HG03039 (cell line): ENCODE measurements around the gene FRYL.
"Not testable (repeated sequence)": the region's sequence is repeated elsewhere in the genome, so short reads cannot be mapped to it uniquely, and the experiment has no call there.

Experiments used
- ATAC-seq: cut with Tn5 transposase; IDR thresholded peaks from one replicate; pipeline ENCODE4 v1.9.1; 2021; ENCODE audit warnings: mild to moderate bottlenecking, moderate library complexity; ENCODE audit not compliant: unreplicated experiment

Gene FRYL

DNA sequence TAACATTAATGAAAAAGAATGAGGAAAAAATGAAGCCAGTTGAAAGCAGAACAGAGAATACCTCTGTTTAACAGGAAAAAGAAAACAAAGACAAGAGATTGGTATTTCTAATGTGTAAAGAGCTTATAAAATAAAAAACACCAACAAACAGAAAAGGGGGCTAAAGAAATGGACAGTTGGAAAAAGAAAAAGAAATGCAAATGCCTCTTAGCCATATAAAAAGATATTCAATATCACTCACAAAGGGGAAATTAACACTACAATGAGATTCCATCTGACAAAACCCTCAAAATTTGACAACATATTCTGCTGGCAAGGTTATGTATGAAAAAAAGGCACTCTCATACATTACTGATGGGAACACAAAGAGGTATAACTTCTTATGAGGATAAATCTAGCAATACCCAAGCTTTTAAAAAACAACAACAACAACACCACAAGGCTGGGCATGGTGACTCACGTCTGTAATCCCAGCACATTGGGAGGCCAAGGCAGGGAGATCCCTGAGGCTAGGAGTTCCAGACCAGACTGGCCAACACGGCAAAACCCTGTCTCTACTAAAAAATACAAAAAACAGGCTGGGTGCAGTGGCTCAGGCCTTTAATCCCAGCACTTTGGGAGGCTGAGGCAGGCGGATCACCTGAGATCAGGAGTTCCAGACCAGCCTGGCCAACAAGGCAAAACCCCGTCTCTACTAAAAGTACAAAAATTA, 75.8 kb downstream of the FRYL start:
- ATAC-seq = no peak

DNA sequence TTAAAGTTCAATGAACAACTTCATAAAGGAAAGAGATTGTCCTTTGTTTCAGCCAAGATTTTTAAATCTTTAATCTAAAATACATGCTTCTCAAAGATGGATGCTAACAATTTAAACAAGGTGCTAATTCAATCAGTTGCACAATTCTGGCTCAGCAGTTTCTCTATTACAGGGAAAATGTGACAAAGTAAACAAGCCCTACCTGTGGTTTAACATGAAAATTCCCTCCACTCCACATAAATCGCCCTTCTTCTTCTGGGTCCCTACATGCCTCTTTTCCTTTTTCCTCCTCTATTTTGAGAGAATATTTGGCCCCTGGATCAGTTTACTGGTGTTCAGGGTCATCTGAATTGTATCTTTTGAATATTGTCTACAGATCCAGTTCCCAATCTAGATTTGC, 80.6 kb downstream of the FRYL start:
- ATAC-seq = no peak

DNA sequence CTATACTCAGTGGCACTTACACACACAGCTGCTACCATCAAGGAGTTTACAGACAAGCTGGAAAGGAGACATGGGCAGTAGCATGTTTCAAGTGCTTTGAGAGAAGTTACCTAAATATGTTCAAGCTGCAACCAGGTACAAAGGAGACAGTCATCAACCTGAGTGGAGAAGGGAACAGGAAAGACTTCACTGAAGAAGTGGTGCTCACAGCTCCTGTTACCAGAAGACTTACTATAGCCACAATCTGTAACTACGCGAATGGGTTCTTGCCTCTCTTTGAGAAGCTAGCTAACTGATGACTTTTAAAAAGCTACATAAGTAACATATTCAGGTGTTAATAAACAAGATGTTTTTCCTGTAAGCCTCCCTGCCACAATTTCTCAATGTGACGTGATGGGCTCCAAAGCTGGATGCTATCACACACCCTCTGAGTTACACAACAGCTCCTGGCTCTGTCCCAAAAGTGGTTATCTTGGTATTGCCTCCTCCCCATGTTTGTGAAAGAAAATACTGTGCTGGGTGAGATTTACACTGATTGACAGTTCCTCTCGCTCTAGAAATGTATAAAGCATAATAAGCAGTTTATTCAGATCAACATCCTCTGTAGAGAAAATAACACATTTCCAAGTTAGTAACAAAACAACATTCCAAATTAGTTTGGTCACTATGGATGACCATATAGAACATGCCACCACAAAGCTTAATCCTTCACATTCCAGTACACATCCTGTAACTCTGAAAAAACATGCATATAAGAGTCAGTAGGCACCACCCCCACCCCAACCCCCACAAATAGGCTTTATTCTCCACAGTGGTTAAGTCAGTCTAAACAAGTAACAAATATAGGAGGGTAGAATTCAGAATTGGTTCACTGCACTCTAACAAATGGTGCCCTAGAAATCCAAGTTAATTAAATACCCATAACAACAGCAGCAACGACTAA, 81.8 kb downstream of the FRYL start:
- no peak for ATAC-seq

DNA sequence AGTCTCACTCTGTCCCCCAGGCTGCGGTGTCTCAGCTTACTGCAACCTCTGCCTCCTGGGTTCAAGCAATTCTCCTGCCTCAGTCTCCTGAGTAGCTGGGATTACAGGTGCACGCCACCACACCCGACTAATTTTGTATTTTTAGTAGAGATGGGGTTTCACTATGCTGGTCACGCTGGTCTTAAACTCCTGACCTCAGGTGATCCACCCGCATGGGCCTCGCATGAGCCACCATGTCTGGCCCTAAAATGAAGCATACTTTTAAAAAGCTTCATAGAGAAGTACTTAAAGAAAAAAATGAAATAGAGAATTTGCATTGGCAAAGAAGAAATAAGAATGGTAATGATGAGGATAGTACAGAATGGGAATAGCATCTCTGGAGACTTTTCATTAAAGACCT, 82.6 kb downstream of the FRYL start:
- not testable (repeated sequence) for ATAC-seq

DNA sequence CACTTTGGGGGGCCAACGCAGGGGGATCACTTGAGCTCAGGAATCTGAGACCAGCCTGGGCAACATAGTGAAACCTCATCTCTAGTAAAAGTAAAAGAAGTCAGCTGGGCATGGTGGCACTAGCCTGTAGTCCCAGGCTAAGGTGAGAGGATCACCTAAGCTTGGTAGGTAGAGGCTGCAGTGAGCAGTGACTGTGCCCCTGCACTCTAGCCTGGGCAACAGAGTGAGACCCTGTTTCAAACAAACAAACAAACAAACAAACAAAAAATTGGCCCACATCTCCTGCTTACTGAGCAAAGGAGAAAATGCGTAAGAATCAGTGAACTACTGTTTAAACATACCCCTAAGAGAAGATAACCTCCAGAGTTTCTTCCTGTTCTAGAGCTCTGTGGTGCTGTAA, 85.3 kb downstream of the FRYL start:
- ATAC-seq = no peak

DNA sequence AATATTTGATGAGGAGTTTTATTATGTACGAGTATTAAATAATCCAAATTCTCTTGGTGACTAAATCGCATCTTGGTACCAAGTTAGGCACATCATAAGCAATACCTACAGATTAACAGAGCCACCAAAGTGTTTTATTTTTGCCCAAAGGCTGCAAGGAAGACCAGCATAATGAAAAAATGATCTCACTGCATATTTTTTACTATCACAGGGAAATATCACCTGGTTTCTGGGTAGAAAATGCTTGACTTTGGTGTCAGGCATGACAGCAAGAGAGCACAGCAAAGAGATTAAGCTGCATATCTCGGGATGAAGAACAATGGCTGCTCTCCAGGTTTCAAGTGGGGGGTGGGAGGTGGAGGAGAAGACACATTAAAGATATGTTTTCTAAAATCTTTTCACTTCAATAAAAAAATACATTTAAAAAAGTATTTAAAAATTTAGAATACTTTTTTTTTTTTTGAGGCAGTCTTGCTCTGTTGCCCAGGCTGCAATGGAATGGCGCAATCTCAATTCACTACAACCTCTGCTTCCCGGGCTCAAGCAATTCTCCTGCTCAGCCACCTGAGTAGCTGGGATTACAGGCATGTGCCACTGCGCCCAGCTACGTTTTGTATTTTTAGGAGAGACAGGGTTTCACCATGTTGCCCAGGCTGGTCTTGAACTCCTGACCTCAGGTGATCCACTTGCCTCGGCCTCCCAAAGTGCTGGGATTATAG, 86.1 kb downstream of the FRYL start:
- ATAC-seq = no peak

DNA sequence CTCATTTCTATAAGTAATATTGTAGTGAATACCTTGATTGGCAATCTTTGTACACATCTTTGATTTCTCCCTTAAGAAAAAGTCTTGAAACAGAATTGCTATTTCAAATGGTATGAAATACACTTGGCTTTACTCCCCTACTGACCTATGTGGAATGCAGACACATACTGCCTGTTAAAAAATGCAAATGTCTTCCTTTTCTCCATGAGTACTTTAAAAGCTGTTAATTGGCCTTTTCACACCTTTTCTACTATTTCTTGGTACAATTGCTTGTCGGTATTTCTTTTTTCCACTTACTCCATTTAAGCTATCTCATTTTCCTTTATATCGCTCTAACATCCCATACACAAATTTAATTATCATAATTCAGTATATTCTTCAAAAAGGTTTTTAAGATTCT, 87.2 kb downstream of the FRYL start:
- ATAC-seq = no peak

DNA sequence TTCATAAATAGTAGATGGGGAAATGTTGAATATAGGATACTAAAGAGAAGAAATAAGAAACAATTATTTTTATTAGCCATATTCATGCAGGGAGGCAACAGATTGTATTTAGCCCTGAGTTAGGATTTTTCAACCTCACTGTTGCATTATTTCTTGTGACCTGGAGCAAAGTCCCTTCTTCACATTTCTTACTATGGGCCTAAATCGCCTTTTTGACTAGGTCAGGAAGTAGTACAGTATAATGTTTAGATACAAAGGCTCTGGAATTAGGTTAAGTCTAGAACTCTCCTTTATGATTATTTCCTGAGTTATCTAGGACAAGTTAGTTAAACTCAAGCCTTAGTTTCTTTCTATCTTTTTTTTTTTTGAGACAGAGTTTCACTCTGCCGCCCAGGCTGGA, 88.0 kb downstream of the FRYL start:
- ATAC-seq = no peak

DNA sequence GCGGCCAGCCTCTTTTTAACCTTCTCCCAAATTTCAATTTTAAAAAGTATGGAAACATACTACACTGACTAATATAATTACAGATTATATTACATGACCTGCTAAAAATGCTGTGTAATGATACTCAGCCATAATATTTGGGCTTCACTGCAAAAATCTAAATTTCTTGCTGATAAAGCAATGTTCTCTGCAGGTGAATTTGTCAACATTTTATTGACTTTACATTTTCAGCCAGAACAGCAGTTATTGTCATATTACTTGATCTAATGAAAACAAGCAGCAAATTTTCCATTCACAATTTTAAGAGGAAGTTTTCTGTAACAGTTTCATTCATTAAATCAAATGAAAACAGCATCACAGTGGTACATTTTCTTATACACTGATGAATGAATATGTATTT, 91.1 kb downstream of the FRYL start:
- ATAC-seq = no peak

DNA sequence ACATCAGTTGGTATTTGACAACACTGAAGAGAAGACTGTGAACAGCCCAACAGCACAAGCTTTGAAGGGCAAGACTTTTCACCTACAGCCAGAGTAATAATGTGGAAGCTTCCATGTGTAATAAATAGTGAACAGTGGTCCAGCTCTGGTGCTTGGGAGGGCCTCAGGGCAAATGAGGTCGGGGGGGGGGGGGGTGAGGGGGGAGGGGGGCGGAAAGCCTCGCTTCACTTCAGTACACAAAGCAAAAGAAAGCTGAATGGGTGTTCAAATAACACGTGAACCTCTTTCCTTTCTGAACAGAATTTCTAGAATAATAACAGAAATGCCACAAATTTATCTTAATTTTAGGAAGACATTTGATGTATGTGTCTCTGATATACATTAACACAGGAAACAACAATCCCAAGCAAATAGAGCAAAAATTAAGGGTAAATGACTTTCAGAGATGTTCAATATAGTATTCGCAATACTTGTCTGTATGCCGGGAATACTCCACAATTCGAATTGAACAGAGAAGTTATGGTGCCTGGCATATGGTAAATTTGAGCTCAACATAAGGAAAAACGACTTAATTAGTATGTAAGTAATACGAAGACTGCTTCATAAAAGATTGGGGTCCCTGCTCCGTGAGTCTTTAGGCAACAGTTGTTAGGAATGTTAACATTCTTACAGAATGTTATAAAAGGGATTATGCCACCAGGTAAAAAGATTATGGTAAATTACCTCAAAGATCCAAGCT, 92.6 kb downstream of the FRYL start:
- ATAC-seq = no peak

DNA sequence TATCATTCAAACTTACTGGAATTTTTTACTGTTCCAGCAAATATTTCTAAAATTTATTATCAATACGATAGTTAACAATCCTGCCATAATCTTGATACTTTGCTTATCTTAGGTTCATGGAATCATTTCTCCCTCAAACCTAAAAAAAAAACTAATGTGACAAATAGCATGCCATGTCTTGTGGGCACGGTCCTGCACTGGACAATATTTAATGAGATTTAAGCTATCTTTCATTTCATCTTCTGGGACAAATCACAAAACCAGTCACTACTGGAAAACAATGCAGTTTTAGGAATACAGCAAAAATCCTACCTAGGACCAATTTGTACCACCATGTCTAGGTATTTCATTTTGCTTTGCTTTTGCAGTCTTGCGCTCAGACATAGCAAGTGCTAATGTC, 93.7 kb downstream of the FRYL start:
- no peak for ATAC-seq

DNA sequence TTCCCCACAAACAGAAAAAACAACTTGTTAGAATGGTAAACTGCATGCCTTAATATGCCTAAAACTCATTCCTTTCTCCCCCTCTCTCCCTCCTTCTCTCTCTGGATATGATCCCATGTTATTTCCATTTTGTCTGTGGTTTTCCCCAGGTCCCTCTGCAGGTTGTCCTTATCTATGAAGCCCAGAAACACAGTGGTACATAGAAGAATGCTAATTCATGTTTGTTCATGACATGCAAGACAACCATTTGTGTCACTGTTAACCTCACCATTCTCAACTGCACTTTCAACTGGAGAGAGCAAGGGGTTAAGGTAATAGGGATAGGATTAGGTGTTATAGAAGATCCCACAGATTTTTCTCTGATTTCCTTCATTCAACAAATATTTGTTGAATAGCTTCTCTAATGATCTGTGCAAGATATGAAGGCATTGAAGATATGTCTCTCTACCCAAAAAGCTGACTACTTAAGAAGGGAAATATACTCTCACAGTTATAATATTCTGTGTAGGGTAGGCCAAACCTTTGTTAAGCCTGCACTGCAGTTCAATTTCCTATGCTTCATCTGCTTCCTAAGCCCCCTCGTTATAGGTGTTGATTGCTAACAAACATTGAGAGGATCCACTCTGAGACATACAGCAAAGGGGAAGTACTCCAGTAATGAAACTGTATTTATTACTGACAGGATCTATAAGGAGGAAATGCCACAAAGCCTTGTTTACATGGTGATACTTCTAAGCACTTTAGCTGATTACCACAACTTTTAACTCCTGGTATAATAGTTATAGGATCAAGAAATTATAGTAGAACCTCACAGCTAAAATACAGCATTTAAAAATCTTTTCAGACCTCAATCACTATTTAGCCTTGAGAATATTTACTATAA, 96.1 kb downstream of the FRYL start:
- peak; percentile 50 for ATAC-seq

DNA sequence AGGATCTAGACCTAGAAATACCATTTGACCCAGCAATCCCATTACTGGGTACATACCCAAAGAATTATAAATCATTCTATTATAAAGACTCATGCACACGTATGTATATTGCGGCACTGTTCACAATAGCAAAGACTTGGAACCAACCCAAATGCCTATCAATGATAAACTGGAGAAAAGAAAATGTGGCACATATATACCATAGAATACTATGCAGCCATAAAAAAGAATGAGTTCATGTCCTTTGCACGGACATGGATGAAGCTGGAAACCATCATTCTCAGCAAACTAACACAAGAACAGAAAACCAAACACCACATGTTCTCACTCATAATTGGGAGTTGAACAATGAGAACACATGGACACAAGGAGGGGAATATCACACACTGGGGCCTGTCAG, 97.2 kb downstream of the FRYL start:
- not testable (repeated sequence) for ATAC-seq

DNA sequence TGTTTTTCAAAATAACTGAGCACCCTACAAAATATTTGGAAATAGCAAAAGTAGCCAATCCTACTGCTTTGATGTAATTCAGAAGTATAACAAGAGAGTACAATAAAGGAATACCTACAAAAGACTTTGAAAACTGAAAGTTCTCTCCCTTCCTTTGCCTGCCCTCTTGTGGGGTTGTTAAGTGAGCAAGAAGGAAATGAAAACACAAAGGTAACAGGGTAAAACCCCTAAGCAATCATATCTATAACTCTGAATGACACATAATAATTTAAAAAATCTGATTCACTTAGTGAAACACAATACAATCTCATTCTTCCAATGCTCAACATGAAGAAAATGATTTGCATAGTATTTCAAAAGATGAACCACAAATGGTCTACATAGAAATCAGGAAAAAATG, 98.2 kb downstream of the FRYL start:
- peak; percentile 81 for ATAC-seq

DNA sequence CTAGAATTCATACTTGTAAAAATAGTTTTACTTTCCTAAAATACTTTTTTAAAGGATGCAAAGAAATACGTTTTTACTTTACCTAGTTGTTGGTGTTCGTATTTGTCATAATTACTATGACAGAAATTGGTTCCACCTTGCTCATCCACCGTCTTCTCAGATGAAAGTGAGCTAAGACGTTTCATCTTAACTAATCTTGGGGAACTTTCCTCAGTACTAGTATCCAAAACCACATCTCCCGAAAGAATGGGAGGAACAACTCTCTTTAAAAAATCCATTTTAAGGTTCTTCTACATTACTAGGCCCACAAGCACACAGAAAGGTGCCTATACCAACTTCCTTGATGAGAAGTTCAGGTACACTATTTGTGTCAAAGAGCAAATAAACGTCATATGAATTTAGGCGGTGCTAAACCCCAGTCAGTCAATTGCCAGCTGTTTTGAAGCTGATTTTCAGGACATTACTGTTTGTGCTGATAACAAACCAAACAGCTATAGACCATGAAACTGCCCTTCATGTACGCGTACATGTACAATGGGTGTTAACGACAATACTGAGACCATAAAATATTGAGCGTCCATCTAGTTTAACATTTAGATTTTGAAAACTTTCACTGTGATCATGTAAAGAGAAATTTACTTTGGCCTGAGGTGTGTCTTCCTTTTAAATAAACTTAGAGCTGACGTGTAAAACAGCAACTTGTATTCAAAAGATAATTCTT, 99.1 kb downstream of the FRYL start:
- no peak for ATAC-seq

DNA sequence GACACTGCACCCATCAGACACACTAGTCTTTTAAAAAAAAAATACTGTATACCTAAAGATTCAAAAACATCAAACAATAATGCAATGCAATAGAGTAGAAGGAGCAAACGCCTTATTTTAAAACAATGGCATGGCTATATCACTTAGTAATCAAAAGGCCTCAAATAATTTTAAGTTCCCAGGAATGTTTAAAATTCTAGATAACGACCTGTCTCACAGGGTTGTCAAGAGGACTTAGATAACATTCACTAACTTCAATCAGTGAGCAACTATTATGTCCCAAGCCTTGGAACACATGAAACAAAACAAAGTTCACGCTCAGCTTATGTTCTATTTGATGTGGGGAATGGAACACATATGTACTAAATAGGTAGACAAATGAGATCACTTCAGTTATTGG, 106.5 kb downstream of the FRYL start:
- ATAC-seq = no peak

DNA sequence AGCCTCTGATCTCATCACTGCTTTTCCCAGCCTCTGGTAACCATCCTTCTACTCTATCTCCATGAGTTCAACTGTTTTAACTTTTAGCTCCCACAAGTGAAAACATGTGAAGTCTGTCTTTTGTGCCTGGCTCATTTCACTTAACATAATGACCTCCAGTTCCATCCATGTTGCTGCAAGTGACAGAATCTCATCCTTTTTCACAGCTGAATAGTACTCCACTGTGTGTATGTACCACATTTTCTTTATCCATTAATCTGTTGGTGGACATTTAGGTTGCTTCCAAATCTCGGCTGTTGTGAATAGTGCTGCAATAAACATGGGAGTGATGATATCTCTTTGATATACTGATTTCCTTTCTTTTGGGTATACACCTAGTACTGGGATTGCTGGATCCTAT, 109.5 kb downstream of the FRYL start:
- ATAC-seq = no peak

DNA sequence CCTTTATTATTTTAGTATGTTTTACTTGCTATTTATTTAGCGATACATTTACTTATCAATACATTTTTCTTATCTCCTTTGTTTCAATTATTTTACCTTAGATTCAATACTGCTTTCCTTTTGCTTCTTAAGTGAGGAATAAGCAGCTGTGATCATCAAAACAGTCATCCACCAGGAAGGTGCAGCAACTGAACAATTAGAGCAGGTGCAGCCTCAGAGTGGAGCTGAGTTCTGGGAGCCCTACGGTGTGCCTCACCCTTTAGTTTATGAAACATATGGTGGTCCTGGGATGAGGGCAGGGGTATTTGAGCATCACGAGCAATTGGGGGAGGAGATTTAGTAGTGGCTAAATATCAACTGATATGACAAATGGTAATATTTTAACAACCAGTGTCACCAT, 111.0 kb downstream of the FRYL start:
- no peak for ATAC-seq

DNA sequence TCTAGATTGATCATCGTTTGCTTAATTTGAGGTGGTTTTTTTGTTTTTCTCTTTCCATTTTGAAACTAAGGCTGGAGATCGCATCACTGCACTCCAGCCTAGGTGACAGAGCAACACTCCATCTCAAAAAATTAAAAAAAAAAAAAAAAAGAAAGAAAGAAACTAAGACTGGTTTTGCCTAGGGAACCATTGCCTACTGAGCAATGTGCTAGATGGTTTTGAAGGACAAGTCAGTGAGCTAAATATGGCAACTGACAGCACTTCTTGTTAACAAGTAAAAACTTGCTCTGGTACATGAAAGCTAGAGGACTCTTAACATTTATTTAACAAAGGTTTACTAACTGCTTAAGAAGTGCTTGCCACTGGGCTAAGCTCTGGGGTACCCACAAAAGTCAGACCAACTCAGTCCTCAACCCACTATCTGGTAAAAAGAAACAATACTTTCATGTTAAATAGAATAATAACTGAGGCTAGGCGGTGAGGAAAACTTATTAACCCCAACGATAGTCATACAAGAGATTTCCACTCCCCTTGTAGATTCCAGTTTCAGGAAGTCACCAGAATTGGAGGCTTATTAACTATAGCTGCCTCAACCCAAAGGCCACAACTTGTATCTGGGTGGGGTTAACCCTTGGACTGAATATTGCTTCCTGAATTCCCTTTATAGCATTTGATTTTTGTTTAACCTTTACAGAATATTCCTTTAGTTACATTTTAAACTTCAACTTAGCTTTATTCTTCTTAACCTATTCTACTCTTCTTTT, 111.6 kb downstream of the FRYL start:
- no peak for ATAC-seq
